GM12892 (cell line): Measurements from ENCODE around the gene PEAK3.

Experiments used
- POLR2A ChIP-seq: IDR thresholded peaks from 2 replicates; pipeline ENCODE4 v1.6.1; 2011; ENCODE audit warnings: low read depth, low read length, control low read depth
- POLR2AphosphoS5 ChIP-seq: IDR thresholded peaks from 2 replicates; pipeline ENCODE4 v1.6.1; 2011; ENCODE audit warnings: low read depth, low read length, control low read depth
- TAF1 ChIP-seq: IDR thresholded peaks from 2 replicates; pipeline ENCODE4 v1.6.1; 2011; ENCODE audit warnings: low read depth, mild to moderate bottlenecking, control low read depth, low read length, borderline replicate concordance

DNA sequence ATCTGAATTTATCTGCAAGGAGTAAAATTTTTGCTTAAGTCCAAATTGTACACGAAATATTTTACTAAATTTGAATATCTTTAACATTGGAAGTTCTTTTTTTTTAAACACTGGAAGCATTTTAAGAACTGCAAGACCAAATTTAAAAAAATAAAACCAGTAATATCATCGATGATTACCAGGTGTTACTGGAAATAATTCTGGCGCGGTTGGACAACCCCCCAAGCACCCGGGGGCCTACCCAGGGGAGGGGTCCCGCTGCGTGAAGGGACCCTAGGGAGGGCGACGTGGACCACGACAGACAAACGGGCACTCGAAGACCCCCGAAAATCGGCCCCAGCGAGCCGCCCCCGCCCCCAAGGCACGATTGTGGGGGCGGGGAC lies 13.1 kb downstream of the PEAK3 start:
- TF ChIP-seq POLR2A (no peak), POLR2AphosphoS5 (no peak), TAF1 (no peak)
